HEK293 (cell line): ENCODE results near the gene RNF133.

Experiments
- CTCF ChIA-PET: fragments of 350-600 bp; formaldehyde crosslinking; extraction: SDS; loops from one replicate; lab custom pipeline; 2021; ENCODE audit warnings: antibody characterized with exemption; lab: Yijun Ruan, JAX
- POLR2A ChIA-PET: fragments of 300-600 bp; formaldehyde crosslinking; extraction: SDS; loops from one replicate; lab custom pipeline; 2020; ENCODE audit warnings: antibody characterized with exemption, inconsistent platforms; lab: Yijun Ruan, JAX
- H3K27ac ChIP-seq: fragments of 200-500 bp; sonication (Bioruptor generic); 2 replicates; pipeline ENCODE4 v1.5.1; 2014; ENCODE audit warnings: low read depth, low read length, control low read depth, inconsistent platforms; ENCODE audit errors: extremely low read depth
- H3K36me3 ChIP-seq, 2 experiments: fragments of 200-500 bp in 1 of 2; sonication (Bioruptor generic) in 1 of 2; 1 replicate in 1 of 2; 2 replicates in 1 of 2; pipeline ENCODE4 v1.5.1; 2014 to 2017; ENCODE audit warnings: inconsistent platforms in 2 of 2, low read length in 2 of 2; ENCODE audit not compliant: control insufficient read depth in 2 of 2, insufficient read depth in 1 of 2
- H3K4me1 ChIP-seq: fragments of 200-500 bp; sonication (Bioruptor generic); 2 replicates; pipeline ENCODE4 v1.5.1; 2014; ENCODE audit warnings: mild to moderate bottlenecking, low read length, inconsistent platforms; ENCODE audit not compliant: control insufficient read depth, insufficient read depth
- H3K4me3 ChIP-seq: 2 replicates; pipeline ENCODE4 v1.5.1; 2011; ENCODE audit warnings: low read depth, mild to moderate bottlenecking, control low read depth, low read length, moderate library complexity
- H3K9me3 ChIP-seq: fragments of 200-500 bp; sonication (Bioruptor generic); 2 replicates; pipeline ENCODE4 v1.5.1; 2014; ENCODE audit warnings: low read depth, low read length, inconsistent platforms; ENCODE audit not compliant: control insufficient read depth, insufficient read depth
- GFI1B ChIP-seq: fragments of 450-650 bp; formaldehyde crosslinking; IDR thresholded peaks from 2 replicates; pipeline ENCODE4 v1.5.1; 2016; ENCODE audit warnings: missing biosample characterization, missing genetic modification characterization
- HIC1 ChIP-seq: fragments of 450-650 bp; formaldehyde crosslinking; IDR thresholded peaks from 2 replicates; pipeline ENCODE4 v1.5.1; 2016; ENCODE audit warnings: missing biosample characterization, missing genetic modification characterization
- IKZF3 ChIP-seq: fragments of 450-650 bp; IDR thresholded peaks from 2 replicates; pipeline ENCODE4 v1.5.0; 2018; ENCODE audit warnings: missing biosample characterization, mild to moderate bottlenecking, missing genetic modification characterization, moderate library complexity
- KLF17 ChIP-seq: fragments of 450-650 bp; formaldehyde crosslinking; IDR thresholded peaks from 2 replicates; pipeline ENCODE4 v1.5.1; 2016; ENCODE audit warnings: missing biosample characterization, missing genetic modification characterization
- PBX3 ChIP-seq: sonication (generic); formaldehyde crosslinking; IDR thresholded peaks from 2 replicates; pipeline ENCODE4 v1.8.1; 2022; ENCODE audit warnings: mild to moderate bottlenecking, moderate library complexity, missing genetic modification reagents
- WT1 ChIP-seq: fragments of 450-650 bp; formaldehyde crosslinking; IDR thresholded peaks from 2 replicates; pipeline ENCODE4 v1.5.1; 2016; ENCODE audit warnings: missing biosample characterization, missing genetic modification characterization
- ZBTB11 ChIP-seq: fragments of 450-650 bp; formaldehyde crosslinking; conservative IDR thresholded peaks from 2 replicates; pipeline ENCODE4 v1.5.1; 2016; ENCODE audit warnings: low read depth, missing biosample characterization, missing genetic modification characterization
- ZBTB6 ChIP-seq: fragments of 450-650 bp; formaldehyde crosslinking; IDR thresholded peaks from 2 replicates; pipeline ENCODE4 v1.5.1; 2017; ENCODE audit warnings: missing biosample characterization, missing genetic modification characterization
- ZFHX2 ChIP-seq: fragments of 450-650 bp; formaldehyde crosslinking; conservative IDR thresholded peaks from 2 replicates; pipeline ENCODE4 v1.5.1; 2016; ENCODE audit warnings: missing biosample characterization, missing genetic modification characterization
- ZNF157 ChIP-seq: fragments of 450-650 bp; formaldehyde crosslinking; IDR thresholded peaks from 2 replicates; pipeline ENCODE4 v1.5.1; 2016; ENCODE audit warnings: missing biosample characterization, missing genetic modification characterization
- ZNF335 ChIP-seq: fragments of 450-650 bp; formaldehyde crosslinking; conservative IDR thresholded peaks from 2 replicates; pipeline ENCODE4 v1.5.1; 2016; ENCODE audit warnings: missing biosample characterization, missing genetic modification characterization
- ZNF354C ChIP-seq: fragments of 450-650 bp; formaldehyde crosslinking; IDR thresholded peaks from 2 replicates; pipeline ENCODE4 v1.5.1; 2016; ENCODE audit warnings: missing biosample characterization, missing genetic modification characterization, low read depth, borderline replicate concordance
- ZNF416 ChIP-seq: fragments of 450-650 bp; formaldehyde crosslinking; IDR thresholded peaks from 2 replicates; pipeline ENCODE4 v1.5.1; 2016; ENCODE audit warnings: missing biosample characterization, missing genetic modification characterization
- ZNF423 ChIP-seq: fragments of 450-650 bp; formaldehyde crosslinking; IDR thresholded peaks from 2 replicates; pipeline ENCODE4 v1.5.1; 2016; ENCODE audit warnings: missing biosample characterization, missing genetic modification characterization
- ZNF473 ChIP-seq: fragments of 450-650 bp; formaldehyde crosslinking; IDR thresholded peaks from 2 replicates; pipeline ENCODE4 v1.5.1; 2017; ENCODE audit warnings: missing biosample characterization, missing genetic modification characterization
- ZNF48 ChIP-seq: fragments of 450-650 bp; formaldehyde crosslinking; IDR thresholded peaks from 2 replicates; pipeline ENCODE4 v1.5.1; 2016; ENCODE audit warnings: missing biosample characterization, missing genetic modification characterization
- ZNF544 ChIP-seq: fragments of 450-650 bp; formaldehyde crosslinking; IDR thresholded peaks from 2 replicates; pipeline ENCODE4 v1.5.0; 2017; ENCODE audit warnings: missing biosample characterization, missing genetic modification characterization
- ZNF621 ChIP-seq: fragments of 450-650 bp; formaldehyde crosslinking; IDR thresholded peaks from 2 replicates; pipeline ENCODE4 v1.5.1; 2017; ENCODE audit warnings: missing biosample characterization, missing genetic modification characterization
- ZNF654 ChIP-seq: fragments of 450-650 bp; formaldehyde crosslinking; IDR thresholded peaks from 2 replicates; pipeline ENCODE4 v1.5.1; 2016; ENCODE audit warnings: low read depth, missing biosample characterization, missing genetic modification characterization
- ZNF792 ChIP-seq: fragments of 450-650 bp; formaldehyde crosslinking; IDR thresholded peaks from 2 replicates; pipeline ENCODE4 v1.5.1; 2016; ENCODE audit warnings: missing biosample characterization, missing genetic modification characterization
- ZSCAN16 ChIP-seq: fragments of 450-650 bp; formaldehyde crosslinking; IDR thresholded peaks from 2 replicates; pipeline ENCODE4 v1.5.1; 2016; ENCODE audit warnings: missing biosample characterization, missing genetic modification characterization
- ZSCAN18 ChIP-seq: fragments of 450-650 bp; formaldehyde crosslinking; IDR thresholded peaks from 2 replicates; pipeline ENCODE4 v1.5.1; 2016; ENCODE audit warnings: missing biosample characterization, missing genetic modification characterization

Gene RNF133

GRCh38 chr7:122686360-122686878 is 12.5 kb downstream of the RNF133 start (continued):
- TF ChIP-seq WT1 (tag by site-specific recombination) (no peak), ZNF335 (tag by site-specific recombination) (no peak), PBX3 (CRISPR knock-in tag) (no peak), ZNF423 (tag by site-specific recombination) (no peak), ZNF792 (tag by site-specific recombination) (no peak), ZNF654 (no peak), IKZF3 (tag by site-specific recombination) (no peak)

GRCh38 chr7:122684504-122684903 is 14.4 kb downstream of the RNF133 start:
- POLR2A ChIA-PET = no interaction called here
- Histone ChIP-seq H3K4me3 (no peak overlapping the region), H3K36me3 (no peaks in the 10 kb centered on the region), H3K4me1 (no peaks in the 10 kb centered on the region), H3K27ac (no peak overlapping the region), H3K9me3 (no peaks in the 10 kb centered on the region)
- TF ChIP-seq ZSCAN16 (tag by site-specific recombination) (no peak), WT1 (tag by site-specific recombination) (no peak), ZBTB11 (tag by site-specific recombination) (no peak), HIC1 (tag by site-specific recombination) (no peak), ZFHX2 (no peak), ZNF416 (no peak), ZBTB6 (tag by site-specific recombination) (no peak), PBX3 (CRISPR knock-in tag) (no peak), ZNF473 (tag by site-specific recombination) (no peak), ZNF544 (no peak), ZNF157 (tag by site-specific recombination) (no peak), KLF17 (tag by site-specific recombination) (no peak), ZSCAN18 (tag by site-specific recombination) (no peak), ZNF354C (no peak), ZNF48 (tag by site-specific recombination) (no peak), ZNF621 (tag by site-specific recombination) (no peak), GFI1B (tag by site-specific recombination) (no peak)
- CTCF ChIA-PET = interaction anchor here (0.7 kb wide), 1 partner anchor 767 kb away, joined by 4 read pairs; no protein-coding TSS in a partner anchor
